ENCODE data around the gene CCDC40. TPM values are rescaled to one million over a fixed set of nuclear protein-coding genes. Genes with fewer than 3 reads are reported as not detected.

Gene CCDC40
- total RNA-seq, 1 experiment from 2014 or later, result 14.2 TPM

GRCh38 chr17:80064696-80065095 is 28.3 kb downstream of the CCDC40 start:
- ChIA-PET CTCF (interaction anchor here (0.6 kb wide), 1 partner anchor 47 kb away, joined by 3 read pairs; no protein-coding TSS in a partner anchor), POLR2A (ENCODE audit: unreplicated experiment) (interaction anchor here (0.6 kb wide), 1 partner anchor 250 kb away, joined by 3 read pairs; no protein-coding TSS in a partner anchor)
- H3K9me2 ChIP-seq (ENCODE audit: insufficient read depth), result no peaks in the 10 kb centered on the region
- H3K9me3 ChIP-seq (ENCODE audit: insufficient read depth, low read depth), result no peaks in the 10 kb centered on the region
- H3K27me3 ChIP-seq (ENCODE audit: insufficient read depth, low read depth), result no peaks in the 10 kb centered on the region
- no peak overlapping the region for H3K4me3 ChIP-seq
- intact Hi-C loops (cut with micrococcal nuclease; ENCODE audit: unreplicated experiment), result no loop called here
- TF ChIP-seq, protein P1, sequence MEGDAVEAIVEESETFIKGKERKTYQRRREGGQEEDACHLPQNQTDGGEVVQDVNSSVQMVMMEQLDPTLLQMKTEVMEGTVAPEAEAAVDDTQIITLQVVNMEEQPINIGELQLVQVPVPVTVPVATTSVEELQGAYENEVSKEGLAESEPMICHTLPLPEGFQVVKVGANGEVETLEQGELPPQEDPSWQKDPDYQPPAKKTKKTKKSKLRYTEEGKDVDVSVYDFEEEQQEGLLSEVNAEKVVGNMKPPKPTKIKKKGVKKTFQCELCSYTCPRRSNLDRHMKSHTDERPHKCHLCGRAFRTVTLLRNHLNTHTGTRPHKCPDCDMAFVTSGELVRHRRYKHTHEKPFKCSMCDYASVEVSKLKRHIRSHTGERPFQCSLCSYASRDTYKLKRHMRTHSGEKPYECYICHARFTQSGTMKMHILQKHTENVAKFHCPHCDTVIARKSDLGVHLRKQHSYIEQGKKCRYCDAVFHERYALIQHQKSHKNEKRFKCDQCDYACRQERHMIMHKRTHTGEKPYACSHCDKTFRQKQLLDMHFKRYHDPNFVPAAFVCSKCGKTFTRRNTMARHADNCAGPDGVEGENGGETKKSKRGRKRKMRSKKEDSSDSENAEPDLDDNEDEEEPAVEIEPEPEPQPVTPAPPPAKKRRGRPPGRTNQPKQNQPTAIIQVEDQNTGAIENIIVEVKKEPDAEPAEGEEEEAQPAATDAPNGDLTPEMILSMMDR (conservative IDR thresholded peaks at IDR 0.05), result no peak
- TF ChIP-seq EZH2 (IDR thresholded peaks at IDR 0.05; ENCODE audit: low read depth), result no peak
- no peaks in the 10 kb centered on the region for H3K79me2 ChIP-seq (ENCODE audit: low read depth)
- BruUV-seq (replicated peaks), result no TSS peak
- no peak overlapping the region for H2AFZ ChIP-seq
- DNase-seq, result no peak
- no peaks in the 10 kb centered on the region for H3K36me3 ChIP-seq (ENCODE audit: low read depth)
- H3K4me1 ChIP-seq (replicated peaks; ENCODE audit: insufficient read depth), result no peaks in the 10 kb centered on the region
- H3K4me2 ChIP-seq, result no peak overlapping the region
- no peak overlapping the region for H3K27ac ChIP-seq
- no peaks in the 10 kb centered on the region for H4K20me1 ChIP-seq (ENCODE audit: insufficient read depth)
- no peaks in the 10 kb centered on the region for H3F3A ChIP-seq (ENCODE audit: insufficient read depth, low read depth)

- no TSS peak for BruUV-seq (replicated peaks)
- Histone ChIP-seq H3K27ac (no peak overlapping the region), H4K20me1 (ENCODE audit: insufficient read depth) (no peaks in the 10 kb centered on the region), H3K36me3 (ENCODE audit: low read depth) (no peaks in the 10 kb centered on the region), H3K4me1 (replicated peaks; ENCODE audit: insufficient read depth) (no peaks in the 10 kb centered on the region), H3K27me3 (ENCODE audit: insufficient read depth, low read depth) (no peaks in the 10 kb centered on the region), H3F3A (ENCODE audit: insufficient read depth, low read depth) (no peaks in the 10 kb centered on the region), H3K9me2 (ENCODE audit: insufficient read depth) (no peaks in the 10 kb centered on the region), H3K9me3 (ENCODE audit: insufficient read depth, low read depth) (no peaks in the 10 kb centered on the region), H3K4me2 (no peak overlapping the region), H2AFZ (no peak overlapping the region), H3K4me3 (no peak overlapping the region), H3K79me2 (ENCODE audit: low read depth) (no peaks in the 10 kb centered on the region)
- CTCF ChIA-PET, result no interaction called here
- POLR2A ChIA-PET (ENCODE audit: unreplicated experiment), result interaction anchor here (0.6 kb wide), 1 partner anchor 389 kb away, joined by 3 read pairs; no protein-coding TSS in a partner anchor
- TF ChIP-seq, protein P1 (conservative IDR thresholded peaks at IDR 0.05), result no peak
- TF ChIP-seq EZH2 (IDR thresholded peaks at IDR 0.05; ENCODE audit: low read depth), result no peak
- intact Hi-C loops (cut with micrococcal nuclease; ENCODE audit: unreplicated experiment), result no loop called here
- no peak for DNase-seq
Observed at GRCh38 chr17:80065478-80066170, 29.2 kb downstream of the CCDC40 start.

GRCh38 chr17:80067393-80067986 is 31.0 kb downstream of the CCDC40 start:
- Histone ChIP-seq H3K27me3 (ENCODE audit: insufficient read depth, low read depth) (no peaks in the 10 kb centered on the region), H2AFZ (no peak overlapping the region), H3K9me2 (ENCODE audit: insufficient read depth) (no peaks in the 10 kb centered on the region), H3K79me2 (ENCODE audit: low read depth) (no peaks in the 10 kb centered on the region), H3K27ac (no peak overlapping the region), H3K4me3 (no peak overlapping the region), H3K9me3 (ENCODE audit: insufficient read depth, low read depth) (no peaks in the 10 kb centered on the region), H3K4me2 (no peak overlapping the region), H3F3A (ENCODE audit: insufficient read depth, low read depth) (no peaks in the 10 kb centered on the region), H4K20me1 (ENCODE audit: insufficient read depth) (no peaks in the 10 kb centered on the region), H3K4me1 (replicated peaks; ENCODE audit: insufficient read depth) (no peaks in the 10 kb centered on the region), H3K36me3 (ENCODE audit: low read depth) (no peaks in the 10 kb centered on the region)
- ChIA-PET POLR2A (ENCODE audit: unreplicated experiment) (no interaction called here), CTCF (no interaction called here)
- no TSS peak for BruUV-seq (replicated peaks)
- TF ChIP-seq EZH2 (IDR thresholded peaks at IDR 0.05; ENCODE audit: low read depth), result no peak
- TF ChIP-seq, protein P1 (conservative IDR thresholded peaks at IDR 0.05), result no peak
- intact Hi-C loops (cut with micrococcal nuclease; ENCODE audit: unreplicated experiment), result no loop called here
- no peak for DNase-seq
